H1 (cell line): ENCODE results near the gene RAB36. TPM values are rescaled to one million over a fixed set of nuclear protein-coding genes. Genes with fewer than 3 reads are reported as not detected.
A peak's percentile ranks its signal among the peaks of the same experiment; 100 is the strongest.

Source experiments
- CTCF ChIA-PET: fragments of 300-600 bp; sonication (Branson Sonifier 250); formaldehyde crosslinking; loops from one replicate; lab custom pipeline; 2021; ENCODE audit not compliant: partially characterized antibody; lab: Charles Lee
- POLR2A ChIA-PET: fragments of 300-600 bp; sonication (Branson Sonifier 250); formaldehyde crosslinking; loops from one replicate; lab custom pipeline; 2021; ENCODE audit warnings: inconsistent platforms; ENCODE audit not compliant: partially characterized antibody; lab: Charles Lee
- DNase-seq, 2 experiments: peaks; one replicate each; pipeline versions ENCODE4 v3.0.0 to v3.0.0-alpha.2; 2010 to 2022; ENCODE audit warnings: low spot score in 2 of 2, low read depth in 1 of 2, mixed read lengths in 1 of 2
- FAIRE-seq: peaks from 2 replicates; lab custom pipeline; 2011; peaks lifted over from hg19 to GRCh38; lab: Jason Lieb, UNC
- H2AFZ ChIP-seq: 2 replicates; pipeline ENCODE4 v1.8.1; 2012; ENCODE audit warnings: low read length, inconsistent platforms
- H2AK5ac ChIP-seq: 2 replicates; pipeline ENCODE4 v1.6.1; 2013; ENCODE audit warnings: low read depth, low read length
- H2BK120ac ChIP-seq: replicated peaks from 2 replicates; pipeline ENCODE3; 2013; ENCODE audit warnings: low read depth, low read length, inconsistent platforms
- H2BK12ac ChIP-seq: 2 replicates; pipeline ENCODE4 v1.6.1; 2013; ENCODE audit warnings: low read depth, low read length
- H2BK15ac ChIP-seq: 2 replicates; pipeline ENCODE4 v1.6.1; 2013; ENCODE audit warnings: low read length
- H2BK20ac ChIP-seq: 2 replicates; pipeline ENCODE4 v1.6.1; 2013; ENCODE audit warnings: low read length
- H2BK5ac ChIP-seq: 2 replicates; pipeline ENCODE4 v1.6.1; 2013; ENCODE audit warnings: low read depth, low read length
- H3K14ac ChIP-seq: 2 replicates; pipeline ENCODE4 v1.6.1; 2013; ENCODE audit warnings: inconsistent platforms; ENCODE audit not compliant: insufficient read length
- H3K18ac ChIP-seq: 2 replicates; pipeline ENCODE4 v1.6.1; 2013; ENCODE audit warnings: low read length; ENCODE audit errors: extremely low read depth
- H3K23ac ChIP-seq: 2 replicates; pipeline ENCODE4 v1.6.1; 2013; ENCODE audit warnings: inconsistent platforms; ENCODE audit not compliant: insufficient read length
- H3K23me2 ChIP-seq: 2 replicates; pipeline ENCODE4 v1.6.1; 2013; ENCODE audit warnings: low read depth, low read length
- H3K27ac ChIP-seq: 2 replicates; pipeline ENCODE4 v1.6.1; 2011; ENCODE audit warnings: low read depth, low read length, inconsistent platforms
- H3K27me3 ChIP-seq, 4 experiments: replicated peaks in 1 of 4; 1 replicate in 1 of 4; 2 replicates in 3 of 4; pipeline versions ENCODE4 v1.6.1 to v1.8.1; 2011 to 2013; ENCODE audit warnings: low read length in 3 of 4, mild to moderate bottlenecking in 3 of 4, inconsistent platforms in 2 of 4, mixed read lengths in 2 of 4, moderate library complexity in 1 of 4; ENCODE audit not compliant: control insufficient read depth in 3 of 4, insufficient read depth in 3 of 4; ENCODE audit errors: extremely low read depth in 1 of 4
- H3K36me3 ChIP-seq, 4 experiments: 2 replicates each; pipeline versions ENCODE4 v1.6.1 to v1.8.1; 2011 to 2013; ENCODE audit warnings: mild to moderate bottlenecking in 4 of 4, low read length in 3 of 4, moderate library complexity in 2 of 4, control low read depth in 1 of 4, inconsistent platforms in 1 of 4; ENCODE audit not compliant: insufficient read depth in 4 of 4, control insufficient read depth in 2 of 4
- H3K4ac ChIP-seq: replicated peaks from 2 replicates; pipeline ENCODE3; 2013; ENCODE audit warnings: low read length, low read depth, mixed read lengths, inconsistent platforms; ENCODE audit not compliant: insufficient read length
- H3K4me1 ChIP-seq, 4 experiments: replicated peaks in 1 of 4; 1 replicate in 1 of 4; 2 replicates in 3 of 4; pipeline versions ENCODE4 v1.6.1 to v1.8.1; 2011 to 2013; ENCODE audit warnings: low read length in 3 of 4, inconsistent platforms in 2 of 4, mixed read lengths in 1 of 4; ENCODE audit not compliant: insufficient read depth in 4 of 4, control insufficient read depth in 3 of 4
- H3K4me2 ChIP-seq, 2 experiments: 2 replicates each; pipeline versions ENCODE4 v1.6.1 to v1.8.1; 2011 to 2013; ENCODE audit warnings: low read depth in 2 of 2, low read length in 2 of 2, control low read depth in 1 of 2, inconsistent platforms in 1 of 2, mild to moderate bottlenecking in 1 of 2; ENCODE audit not compliant: insufficient read depth in 1 of 2
- H3K4me3 ChIP-seq, 4 experiments: fragments of 200-600, 300-600 bp in 1 of 4; sonication (generic), shearing (Covaris generic), sonication (Bioruptor Twin) in 1 of 4; 2 replicates each; pipeline versions ENCODE4 v1.5.1 to v1.8.1; 2011 to 2016; ENCODE audit warnings: low read length in 4 of 4, low read depth in 3 of 4, control low read depth in 2 of 4, inconsistent platforms in 2 of 4, mild to moderate bottlenecking in 2 of 4, mixed read lengths in 1 of 4, moderate library complexity in 1 of 4; ENCODE audit not compliant: insufficient read depth in 2 of 4; ENCODE audit errors: extremely low read depth in 1 of 4
- H3K56ac ChIP-seq: replicated peaks from 2 replicates; pipeline ENCODE3; 2013; ENCODE audit warnings: low read depth, mild to moderate bottlenecking, mixed read lengths, low read length, inconsistent platforms; ENCODE audit not compliant: insufficient read length
- H3K79me1 ChIP-seq: 2 replicates; pipeline ENCODE4 v1.6.1; 2013; ENCODE audit warnings: low read depth, low read length, control low read depth
- H3K79me2 ChIP-seq, 2 experiments: 2 replicates each; pipeline versions ENCODE4 v1.6.1 to v1.8.1; 2012 to 2013; ENCODE audit warnings: low read length in 2 of 2, mild to moderate bottlenecking in 2 of 2, inconsistent platforms in 1 of 2; ENCODE audit not compliant: insufficient read depth in 2 of 2, control insufficient read depth in 1 of 2
- H3K9ac ChIP-seq, 4 experiments: replicated peaks in 1 of 4; 1 replicate in 1 of 4; 2 replicates in 3 of 4; pipeline versions ENCODE4 v1.6.1 to v1.8.1; 2011 to 2013; ENCODE audit warnings: low read depth in 3 of 4, low read length in 3 of 4, control low read depth in 2 of 4, mild to moderate bottlenecking in 2 of 4, moderate library complexity in 2 of 4, inconsistent platforms in 1 of 4; ENCODE audit errors: extremely low read depth in 1 of 4
- H3K9me3 ChIP-seq, 2 experiments: 2 replicates each; pipeline versions ENCODE4 v1.6.1 to v1.8.1; 2012 to 2013; ENCODE audit warnings: mild to moderate bottlenecking in 2 of 2, moderate library complexity in 2 of 2, control low read depth in 1 of 2, inconsistent platforms in 1 of 2, low read depth in 1 of 2, low read length in 1 of 2, mixed read lengths in 1 of 2; ENCODE audit not compliant: insufficient read depth in 2 of 2
- H4K20me1 ChIP-seq, 2 experiments: replicated peaks in 1 of 2; 2 replicates each; pipeline versions ENCODE3 to v1.8.1; 2011 to 2013; ENCODE audit warnings: inconsistent platforms in 2 of 2, low read length in 2 of 2, mild to moderate bottlenecking in 1 of 2; ENCODE audit not compliant: insufficient read depth in 2 of 2, control insufficient read depth in 1 of 2
- H4K5ac ChIP-seq: 2 replicates; pipeline ENCODE4 v1.6.1; 2013; ENCODE audit warnings: low read length, low read depth, mixed read lengths, inconsistent platforms; ENCODE audit not compliant: insufficient read length
- H4K8ac ChIP-seq: 2 replicates; pipeline ENCODE4 v1.8.0; 2013; ENCODE audit warnings: mild to moderate bottlenecking, moderate library complexity, low read length, inconsistent platforms; ENCODE audit not compliant: insufficient read depth; ENCODE audit errors: extremely low read depth
- H4K91ac ChIP-seq: replicated peaks from 2 replicates; pipeline ENCODE3; 2013; ENCODE audit warnings: low read length, mixed read lengths, inconsistent platforms; ENCODE audit not compliant: insufficient read length
- ASH2L ChIP-seq: fragments of 200-600, 300-600 bp; sonication (generic); IDR thresholded peaks from one replicate; pipeline ENCODE4 v1.7.1; 2017; ENCODE audit warnings: low read length
- ATF2 ChIP-seq: IDR thresholded peaks from 2 replicates; pipeline ENCODE4 v1.6.1; 2012; ENCODE audit warnings: low read length, inconsistent platforms
- BCL11A ChIP-seq, 2 experiments: IDR thresholded peaks; one replicate each; pipeline ENCODE4 v1.6.1; 2011; ENCODE audit warnings: low read depth in 2 of 2, low read length in 2 of 2, mild to moderate bottlenecking in 2 of 2
- CBX8 ChIP-seq: fragments of 300-800, 300-1000 bp; sonication (generic); IDR thresholded peaks from 2 replicates; pipeline ENCODE4 v1.7.1; 2016; ENCODE audit warnings: low read depth, low read length, borderline replicate concordance
- EGR1 ChIP-seq: IDR thresholded peaks from 2 replicates; pipeline ENCODE4 v1.6.1; 2011; ENCODE audit warnings: low read depth, low read length, borderline replicate concordance
- GTF2F1 ChIP-seq: IDR thresholded peaks from 2 replicates; pipeline ENCODE4 v1.6.1; 2012; ENCODE audit warnings: low read depth, low read length, improper control_type of control experiment, borderline replicate concordance
- HDAC6 ChIP-seq: IDR thresholded peaks from one replicate; pipeline ENCODE4 v1.7.1; 2012; ENCODE audit warnings: low read depth, mild to moderate bottlenecking, inconsistent platforms, low read length, moderate library complexity
- JUN ChIP-seq: IDR thresholded peaks from 2 replicates; pipeline ENCODE4 v1.6.1; 2011; ENCODE audit warnings: low read depth, mild to moderate bottlenecking, improper control_type of control experiment, low read length
- PHF8 ChIP-seq: fragments of 200-600 bp; sonication (generic); conservative IDR thresholded peaks from 2 replicates; pipeline ENCODE4 v1.7.1; 2012; ENCODE audit warnings: low read depth, mild to moderate bottlenecking, inconsistent platforms, low read length, moderate library complexity
- RFX5 ChIP-seq: IDR thresholded peaks from 2 replicates; pipeline ENCODE4 v1.6.1; 2011; ENCODE audit warnings: low read depth, low read length, improper control_type of control experiment, borderline replicate concordance
- USF2 ChIP-seq: IDR thresholded peaks from 2 replicates; pipeline ENCODE4 v1.6.1; 2011; ENCODE audit warnings: low read length, improper control_type of control experiment
- WGBS, 2 experiments: shearing (Covaris generic) in 1 of 2; methylation state at CpG; one replicate each; pipeline versions ENCODE4 v1.1.6 to v1.1.7; 2013 to 2015; ENCODE audit warnings: low lambda C conversion rate in 2 of 2, mixed read lengths in 2 of 2, inconsistent platforms in 1 of 2, low coverage in 1 of 2, missing lambda C conversion rate in 1 of 2; ENCODE audit not compliant: insufficient replicate concordance in 2 of 2, insufficient coverage in 1 of 2, insufficient read length in 1 of 2; ENCODE audit errors: extremely low coverage in 1 of 2, missing lambda C conversion rate in 1 of 2; 5-methylcytosine and 5-hydroxymethylcytosine counted together
- polyA plus RNA-seq, 7 experiments: library from polyadenylated mRNA; depleted of rRNA in 3 of 7; stranded (reverse) in 5 of 7; unstranded in 2 of 7; fragments of >200 nt in 5 of 7; fragments of 200-250 nt in 2 of 7; gene quantifications; 1 replicate in 5 of 7; 2 replicates in 1 of 7; 4 replicates in 1 of 7; pipeline versions ENCODE4 v1.2.1 to v1.2.3, GENCODE V29; 2011 to 2013; ENCODE audit warnings: missing spikeins in 2 of 7, mixed read lengths in 2 of 7
- total RNA-seq: library from RNA; stranded (reverse); fragmentation: NEBNext Ultra II Directional; extraction: Animal tissue kit (Norgen Biotek cat#: 25700); gene quantifications from 2 replicates; pipeline ENCODE4 v1.2.1, GENCODE V29; 2021

Gene RAB36
- total and polyA plus RNA-seq, 2 of the 8 experiments (the other 6 are each of a cell fraction or from before 2014, with no cell fraction given) = 1.0 to 1.5 TPM

GRCh38 chr22:23109441-23109978, 35.8 kb upstream of the RAB36 start:
- no peak overlapping the region for H3K23ac ChIP-seq
- H3K18ac ChIP-seq = no peak overlapping the region
- no peak for DNase-seq
- 94% methylated on average over 5 of the region's 5 CpGs; no CpG with 5 or more reads in 1 of the 2 experiments for WGBS, 2 experiments
- H3K56ac ChIP-seq = no peak overlapping the region
- no peak overlapping the region for H3K4me2 ChIP-seq
- no peaks in the 10 kb centered on the region; a peak in 1 of 7 replicates for H3K4me1 ChIP-seq
- H3K14ac ChIP-seq = no peak overlapping the region
- H3K79me1 ChIP-seq = no peaks in the 10 kb centered on the region
- no peak overlapping the region for H4K8ac ChIP-seq
- H2BK12ac ChIP-seq = no peak overlapping the region
- H4K91ac ChIP-seq = no peak overlapping the region
- H3K9me3 ChIP-seq = no peaks in the 10 kb centered on the region
- no peak overlapping the region for H2AK5ac ChIP-seq
- H3K4me3 ChIP-seq = no peak overlapping the region
- no peak overlapping the region for H3K4ac ChIP-seq
- no peaks in the 10 kb centered on the region for H3K23me2 ChIP-seq
- H2BK15ac ChIP-seq = no peak overlapping the region
- H2BK5ac ChIP-seq = 0 out of 2 replicates have a peak overlapping the region, but pooled peaks have one; percentile 13
- H2BK120ac ChIP-seq = no peak overlapping the region
- peaks cover 3 to 20% of the 10 kb centered on the region in 2 experiments for H4K20me1 ChIP-seq
- no peaks in the 10 kb centered on the region; a peak in 3 of 7 replicates for H3K27me3 ChIP-seq
- POLR2A ChIA-PET = no interaction called here
- no peak overlapping the region for H2AFZ ChIP-seq
- FAIRE-seq = no peak
- no peaks in the 10 kb centered on the region for H3K36me3 ChIP-seq
- no peak overlapping the region for H3K27ac ChIP-seq
- H3K9ac ChIP-seq = no peak overlapping the region
- no peak overlapping the region for H4K5ac ChIP-seq
- no peak overlapping the region for H2BK20ac ChIP-seq
- H3K79me2 ChIP-seq = no peaks in the 10 kb centered on the region
- CTCF ChIA-PET = interaction anchor here (0.8 to 3.9 kb wide), 10 partner anchors 11 to 155 kb away, joined by 3 to 32 read pairs (median 4); no protein-coding TSS in a partner anchor
- TF ChIP-seq JUN (no peak), USF2 (no peak), GTF2F1 (no peak), BCL11A (IDR thresholded peaks at IDR 0.05; ENCODE audit: low read depth in 2 of 2, low read length in 2 of 2) (no peak), EGR1 (no peak), ATF2 (no peak), RFX5 (no peak), ASH2L (no peak), PHF8 (no peak), CBX8 (no peak), HDAC6 (no peak)
